SW480 (cell line): Measurements from ENCODE around the gene PRPF40B.
A peak's percentile ranks its signal among the peaks of the same experiment; 100 is the strongest.
"Not testable (repeated sequence)": the region's sequence is repeated elsewhere in the genome, so short reads cannot be mapped to it uniquely, and the experiment has no call there.

Source experiments
- DNase-seq: peaks from one replicate; pipeline ENCODE4 v3.0.0-alpha.2; 2016; ENCODE audit warnings: low spot score

The PRPF40B gene

DNA sequence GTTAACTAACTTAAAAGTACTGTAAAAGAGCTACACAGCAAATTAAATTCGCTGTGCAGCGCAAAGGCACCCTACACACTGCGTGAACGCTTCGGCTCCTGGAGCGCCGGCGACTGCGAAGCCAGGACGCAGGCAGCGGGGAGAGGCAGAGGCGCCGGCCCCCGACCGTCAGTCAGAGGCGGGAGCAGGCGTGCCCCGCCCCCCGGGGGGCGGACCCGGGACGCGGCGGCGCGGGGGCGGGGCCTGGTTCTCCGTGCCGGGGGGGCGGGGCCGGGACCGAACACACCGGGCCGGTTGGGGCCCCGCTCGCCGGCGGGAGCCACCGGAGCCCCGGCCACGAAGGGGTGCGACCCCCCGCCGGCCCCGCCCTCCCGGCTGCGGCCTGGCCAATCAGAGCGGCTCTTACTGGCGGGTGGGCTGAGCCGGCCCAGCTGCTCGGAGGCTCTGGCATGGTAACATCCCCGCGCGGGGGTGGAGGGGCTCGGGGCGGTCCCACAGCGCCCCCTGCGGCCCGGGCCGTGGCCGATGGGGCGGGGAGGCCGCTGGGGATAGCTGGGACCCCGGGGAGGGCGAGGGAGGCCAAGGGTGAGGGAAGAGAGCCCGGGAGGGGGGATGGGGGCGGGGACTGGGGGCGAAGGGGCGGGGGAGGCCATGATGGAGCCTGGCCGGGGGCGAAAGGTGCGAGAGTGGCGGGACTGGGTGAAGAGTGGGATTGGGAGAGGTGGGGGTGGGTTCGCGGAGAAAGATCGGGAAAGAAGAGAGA lies at the start of gene PRPF40B:
Gene PRPF40B, plus strand, starts transcription at position 420 of the 763 bp plus-strand sequence. Its CDS starts 30 bp downstream, at position 450.
- DNase-seq: peak; percentile 83

DNA sequence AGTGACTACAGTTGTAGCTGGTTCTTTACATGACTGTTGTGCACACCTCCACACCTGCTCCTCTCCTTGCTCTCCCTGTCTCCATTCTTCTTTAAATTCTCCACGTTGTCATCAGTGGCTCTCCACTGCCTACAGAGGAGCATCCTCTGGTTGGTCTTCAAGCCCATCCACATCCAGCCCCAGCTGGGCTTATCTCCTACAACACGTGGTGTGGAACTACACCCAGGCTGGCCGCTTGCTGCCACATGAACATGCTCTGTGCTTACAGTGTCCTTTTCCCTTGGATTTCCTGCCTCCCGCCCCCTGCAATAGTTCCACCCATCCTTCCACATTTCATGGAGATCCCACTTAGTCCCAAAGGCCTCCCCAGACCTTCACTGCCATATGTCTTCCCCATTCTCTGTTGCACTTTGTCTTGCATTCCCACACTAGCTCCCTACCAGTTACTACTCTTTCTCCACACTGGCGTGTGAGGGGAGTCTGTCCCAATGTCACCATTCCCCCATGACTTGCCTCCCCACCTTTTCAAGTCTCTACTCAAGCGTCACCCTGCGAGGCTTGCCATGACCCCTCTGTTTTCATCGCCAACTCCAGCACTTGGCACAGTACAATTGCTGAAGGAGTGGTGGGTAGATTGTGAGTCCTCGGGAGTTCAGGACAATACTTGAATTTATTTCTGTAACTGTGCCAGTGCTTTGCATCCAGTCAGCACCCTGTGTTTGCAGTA lies 45.6 kb upstream of the PRPF40B start:
- no peak for DNase-seq

DNA sequence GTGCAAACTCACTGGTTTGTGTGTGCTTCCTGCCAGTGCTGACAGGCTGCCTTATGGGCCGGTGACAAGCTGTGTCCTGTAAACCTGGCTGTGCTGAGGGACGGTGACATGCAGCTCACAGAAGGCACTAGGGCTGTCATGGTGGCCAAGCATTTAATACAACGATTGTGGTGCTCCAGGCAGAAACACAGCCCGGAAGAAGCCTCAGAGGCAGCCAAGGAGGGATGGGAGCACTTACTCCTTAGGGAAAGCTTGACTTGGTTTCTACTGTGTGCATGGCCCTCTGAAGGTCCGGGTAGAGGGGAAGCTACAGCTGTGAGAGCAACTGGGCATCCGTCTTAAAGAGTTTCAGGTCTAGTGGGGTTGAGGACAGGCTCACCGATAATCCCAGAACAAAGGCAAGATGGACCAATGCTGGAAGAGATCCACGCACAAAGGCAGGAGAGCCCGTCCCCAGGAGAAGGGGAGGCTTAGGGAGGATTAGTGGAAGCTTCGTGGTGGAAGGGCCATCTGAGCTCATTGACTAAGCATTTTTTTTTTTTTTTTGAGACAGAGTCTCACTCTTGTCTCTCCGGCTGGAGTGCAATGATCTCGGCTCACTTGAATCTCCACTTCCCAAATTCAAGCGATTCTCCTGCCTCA lies 44.8 kb upstream of the PRPF40B start:
- DNase-seq: no peak

DNA sequence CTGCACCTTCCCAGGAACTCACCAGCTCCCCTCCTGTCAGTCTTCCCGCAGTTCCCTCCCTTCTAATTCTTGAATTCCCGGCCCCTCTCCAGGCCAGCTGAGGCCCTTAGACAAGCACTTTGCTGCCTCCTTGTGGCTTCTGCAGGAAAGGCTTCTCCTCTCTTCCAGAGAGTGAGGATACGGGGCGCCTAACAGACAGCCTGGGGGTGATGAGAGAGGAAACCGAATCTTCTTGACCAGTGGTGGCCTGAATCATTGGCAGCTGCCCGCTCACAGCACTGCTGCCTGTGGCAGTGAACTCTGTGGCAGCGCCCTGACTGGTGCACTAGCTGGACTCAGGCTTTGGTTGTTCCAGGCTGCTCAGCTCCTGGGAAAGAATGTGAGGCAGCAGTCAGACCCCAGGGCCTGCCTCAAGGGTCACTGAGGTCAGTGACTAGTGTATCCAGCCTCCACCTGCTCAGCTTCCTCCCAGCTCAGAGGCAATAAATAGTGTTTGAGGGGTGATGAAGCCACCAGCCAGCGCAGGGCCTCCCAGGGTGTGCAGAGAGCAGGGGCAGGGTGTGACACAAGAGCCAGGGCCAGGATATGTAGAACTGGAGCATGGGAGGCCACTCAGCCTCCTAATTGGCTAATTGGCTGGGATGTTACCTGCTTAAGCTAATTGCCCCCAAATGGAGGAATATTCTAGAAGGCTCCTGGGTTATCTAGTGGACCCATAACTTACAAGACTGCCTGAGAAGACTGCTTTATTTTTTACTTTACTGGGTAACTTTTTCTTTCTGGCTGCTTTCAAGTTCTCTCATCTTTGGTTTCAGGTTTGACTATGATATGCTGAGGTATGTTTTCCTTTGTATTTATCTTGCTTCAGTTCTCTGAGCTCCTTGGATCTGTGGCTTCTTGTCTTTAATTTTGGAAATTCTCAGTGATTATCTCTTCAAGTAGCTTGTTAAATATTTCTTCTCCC lies 42.5 kb upstream of the PRPF40B start:
- peak; percentile 77 for DNase-seq

DNA sequence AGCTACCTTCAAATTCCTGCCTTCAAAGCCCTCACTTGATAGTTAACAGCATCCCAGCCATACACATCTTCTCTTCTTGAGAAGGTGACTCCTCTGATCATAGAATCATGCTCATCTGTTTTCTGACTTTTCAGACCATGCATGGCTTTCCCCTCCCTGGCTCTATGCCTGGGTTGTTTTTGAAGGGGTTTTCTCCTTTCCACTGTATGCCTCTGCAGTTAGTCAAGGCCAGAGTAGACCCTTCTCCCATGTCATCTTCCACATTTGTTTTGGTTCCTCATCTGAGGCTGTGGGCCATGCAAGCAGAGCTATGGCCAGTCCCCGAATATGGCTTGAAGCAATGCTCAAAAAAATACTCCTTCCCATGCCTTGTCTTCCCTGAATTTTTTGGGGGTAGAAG lies 41.2 kb upstream of the PRPF40B start:
- DNase-seq: no peak

DNA sequence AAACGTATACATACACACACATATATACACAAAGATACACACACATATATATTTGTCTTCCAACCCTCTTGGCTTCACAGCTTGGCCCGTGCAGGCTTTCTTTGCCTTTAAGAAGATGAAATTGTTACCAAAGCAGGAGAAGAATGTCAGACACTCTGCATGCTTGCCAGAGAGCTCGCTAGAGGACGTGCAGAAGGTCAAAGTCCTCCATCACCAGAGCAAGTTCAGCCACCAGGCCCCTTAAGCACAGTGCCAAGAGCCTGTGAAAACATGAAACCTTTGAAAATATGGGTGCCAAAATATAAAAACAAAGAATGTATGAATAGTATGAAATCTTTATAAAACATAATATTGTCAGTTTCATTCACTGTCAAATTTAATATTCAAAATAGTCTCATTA lies 40.5 kb upstream of the PRPF40B start:
- no peak for DNase-seq

DNA sequence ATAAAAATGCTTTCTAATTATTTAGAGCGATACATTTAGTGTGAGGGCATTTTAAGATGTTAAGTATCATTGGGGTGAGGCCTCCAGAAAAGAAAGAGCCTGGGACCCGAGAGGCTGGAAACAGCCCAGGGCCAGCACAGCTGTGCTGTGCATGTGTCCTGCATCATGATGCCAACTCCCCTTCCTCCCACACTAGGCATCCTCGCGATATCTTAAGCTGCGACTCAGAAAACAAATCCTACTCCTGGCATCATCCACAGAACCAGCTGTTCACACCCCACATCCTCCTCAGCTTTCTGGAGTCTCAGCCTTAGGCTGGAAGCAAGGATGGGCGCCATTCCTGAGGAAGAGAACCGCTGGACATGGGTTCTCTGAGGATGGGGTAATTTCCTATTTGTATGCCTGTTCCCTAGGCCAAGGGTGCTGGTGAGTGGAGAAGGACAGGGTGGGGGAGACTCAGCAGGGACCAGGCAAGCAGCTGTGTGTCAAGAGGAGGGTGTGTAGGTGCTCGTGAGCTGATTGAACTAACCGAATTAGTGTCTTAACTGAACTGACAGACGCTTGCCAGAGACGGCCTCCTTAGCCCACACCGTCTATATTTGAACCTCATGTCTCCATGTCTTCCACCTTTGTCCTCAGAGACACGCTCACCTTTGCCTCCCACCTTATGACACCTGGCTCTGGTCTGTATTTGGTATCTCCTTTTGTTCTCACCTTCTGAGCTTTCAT lies 39.8 kb upstream of the PRPF40B start:
- DNase-seq: no peak

DNA sequence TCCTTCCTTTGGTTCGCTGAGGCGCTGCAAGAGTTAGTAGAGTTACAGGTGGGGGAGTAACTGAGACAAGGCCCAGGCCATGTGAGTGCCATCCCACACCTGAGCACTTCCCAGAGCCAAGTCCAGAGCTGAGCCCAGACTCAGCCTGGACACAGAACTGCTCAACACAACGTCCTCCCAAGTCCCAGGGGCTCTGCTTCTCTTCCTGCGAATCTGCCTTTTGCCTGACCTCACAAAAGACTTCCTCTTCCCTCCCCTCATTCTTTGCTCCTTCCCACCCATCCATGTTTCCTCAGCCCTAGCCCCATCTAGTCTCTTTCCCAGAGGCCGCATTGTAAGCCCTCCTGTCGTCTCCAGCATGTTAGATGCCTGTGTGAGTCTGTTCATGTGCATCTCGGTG lies 38.8 kb upstream of the PRPF40B start:
- no peak for DNase-seq

DNA sequence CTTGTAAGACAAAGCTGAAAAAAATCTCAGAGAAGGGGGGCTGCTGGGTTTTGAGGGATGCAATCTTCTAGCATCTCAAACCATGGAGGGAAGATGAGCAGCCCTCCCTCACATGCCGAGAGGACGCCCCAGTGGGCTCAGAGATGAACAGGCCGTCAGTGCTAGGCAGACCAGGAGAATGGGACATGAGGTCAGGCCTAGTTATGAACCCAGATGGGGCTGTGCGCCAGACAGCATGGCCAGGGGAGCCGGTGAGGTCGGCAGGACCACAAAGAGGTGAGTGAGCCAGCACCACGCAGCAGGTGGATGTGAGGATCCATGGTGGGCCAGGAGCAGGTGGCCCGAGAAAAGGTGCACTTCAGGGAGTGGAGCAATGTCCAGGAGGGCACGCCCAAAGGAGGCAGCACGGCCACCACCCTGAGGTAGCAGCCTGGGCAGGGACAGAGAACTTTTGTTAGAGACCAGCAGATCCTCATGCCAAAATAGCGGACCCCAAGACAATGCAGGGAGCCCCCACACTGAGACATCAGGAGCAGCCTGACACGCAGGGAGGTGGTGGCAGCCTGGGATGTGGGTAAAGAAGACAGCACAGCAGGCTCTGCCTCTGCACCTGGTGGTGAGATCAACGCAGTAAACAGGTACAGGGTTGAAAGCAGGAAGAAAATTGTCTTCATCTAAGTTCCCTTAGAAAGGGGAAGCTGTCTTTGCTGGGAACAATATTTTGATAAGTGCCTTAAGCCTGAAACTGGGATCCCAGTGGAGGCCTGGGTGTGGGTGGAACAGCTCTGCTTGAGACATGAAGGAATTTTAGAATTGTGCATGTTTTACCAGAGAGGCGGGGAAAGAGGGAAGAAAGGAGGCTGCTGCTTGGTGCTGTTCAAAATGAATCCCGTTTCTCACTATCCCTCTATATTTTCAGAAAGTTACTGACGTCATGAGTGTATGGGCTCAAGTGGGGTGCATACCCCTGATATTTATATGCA lies 37.6 kb upstream of the PRPF40B start:
- DNase-seq: no peak

DNA sequence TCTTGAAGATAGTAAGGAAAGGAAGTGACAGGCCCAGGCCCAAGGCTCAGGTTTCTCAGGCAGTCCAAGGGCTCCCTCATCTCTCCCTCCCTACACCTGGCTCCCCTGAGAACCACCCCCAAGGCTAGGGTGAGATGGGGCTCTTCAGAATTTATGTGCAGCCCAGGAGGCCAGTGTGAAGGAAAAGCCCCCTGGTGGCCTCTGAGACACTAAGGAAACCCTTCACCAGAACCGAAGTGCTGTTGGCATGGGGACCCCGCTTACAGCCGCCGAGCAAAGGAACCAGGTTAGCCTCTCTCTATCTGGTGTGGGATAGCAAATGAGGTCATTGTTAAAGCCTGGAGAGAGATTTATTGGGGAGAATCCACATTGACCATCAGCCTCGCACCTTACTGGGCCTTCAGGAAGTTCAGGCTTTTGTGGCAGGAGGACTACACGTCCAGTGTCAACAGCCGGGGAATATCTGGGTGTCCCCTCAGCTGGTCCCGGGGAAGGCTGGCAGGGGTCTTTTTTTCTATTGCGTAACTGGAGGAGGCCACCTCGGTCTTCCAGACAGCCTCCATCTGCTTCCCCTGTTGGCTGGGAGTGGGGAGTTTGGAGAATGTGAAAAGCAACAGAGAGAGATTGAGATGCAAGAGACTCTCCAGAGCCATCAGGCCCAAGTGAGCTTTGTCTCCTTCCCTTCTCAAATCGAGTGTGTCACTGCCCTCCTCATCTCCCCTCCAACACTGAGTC lies 36.0 kb upstream of the PRPF40B start:
- no peak for DNase-seq

DNA sequence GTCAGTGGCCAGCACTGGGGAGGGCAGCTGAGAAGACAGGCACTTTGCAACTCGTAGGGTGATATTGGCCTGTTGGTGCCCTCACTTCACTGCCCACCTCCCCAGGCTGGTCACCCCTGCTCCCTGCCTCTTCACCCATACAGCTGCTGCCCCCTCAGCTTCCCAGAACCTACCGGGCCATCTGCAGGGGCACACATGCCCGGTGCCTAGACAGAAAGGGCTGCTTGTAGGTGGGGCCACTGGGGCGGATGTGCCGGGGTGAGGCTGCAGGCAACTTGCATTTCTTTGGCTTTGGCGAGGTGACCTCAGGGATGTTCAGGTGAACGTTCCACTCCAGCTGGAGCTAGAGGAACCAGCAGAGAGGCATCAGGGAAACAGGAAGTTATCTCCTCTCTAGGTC lies 35.1 kb upstream of the PRPF40B start:
- no peak for DNase-seq

DNA sequence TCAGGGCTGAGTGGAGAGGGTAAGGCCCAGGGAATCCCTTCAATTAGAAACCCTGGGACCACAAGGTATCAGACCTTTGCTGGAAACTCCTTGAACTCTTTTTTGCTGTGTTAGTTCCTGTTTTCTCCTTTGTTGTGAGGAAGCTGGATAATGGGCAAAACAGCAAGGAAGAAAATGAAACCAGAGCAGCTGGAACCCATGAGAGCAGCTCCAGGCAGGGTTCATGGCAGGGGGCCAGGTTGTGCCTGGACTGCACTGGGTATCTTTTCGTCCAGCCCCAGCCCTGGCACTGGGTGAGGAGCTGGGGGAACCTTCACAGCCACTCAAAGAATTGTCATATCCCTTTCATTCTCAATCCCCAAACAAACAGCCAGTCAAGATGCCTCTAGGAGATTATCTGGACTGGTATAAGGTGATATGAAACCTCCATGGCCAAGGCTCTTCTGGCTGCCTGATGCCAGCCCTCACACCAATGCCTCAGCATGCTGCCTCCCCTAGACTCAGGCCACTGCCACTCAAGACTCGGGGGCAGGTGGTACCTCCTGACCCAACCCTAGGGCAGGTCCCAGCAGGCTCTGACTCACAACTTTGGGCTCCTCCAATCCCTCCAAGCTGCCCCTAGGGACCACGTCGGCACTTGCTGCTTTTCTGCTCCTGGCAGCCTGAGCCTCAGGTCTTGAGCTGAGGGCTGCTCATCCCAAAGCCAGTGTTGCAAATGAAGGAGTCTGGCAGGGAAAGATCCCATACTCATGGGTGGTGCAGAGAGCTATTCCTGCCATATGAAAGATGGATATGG lies 34.4 kb upstream of the PRPF40B start:
- DNase-seq: no peak

DNA sequence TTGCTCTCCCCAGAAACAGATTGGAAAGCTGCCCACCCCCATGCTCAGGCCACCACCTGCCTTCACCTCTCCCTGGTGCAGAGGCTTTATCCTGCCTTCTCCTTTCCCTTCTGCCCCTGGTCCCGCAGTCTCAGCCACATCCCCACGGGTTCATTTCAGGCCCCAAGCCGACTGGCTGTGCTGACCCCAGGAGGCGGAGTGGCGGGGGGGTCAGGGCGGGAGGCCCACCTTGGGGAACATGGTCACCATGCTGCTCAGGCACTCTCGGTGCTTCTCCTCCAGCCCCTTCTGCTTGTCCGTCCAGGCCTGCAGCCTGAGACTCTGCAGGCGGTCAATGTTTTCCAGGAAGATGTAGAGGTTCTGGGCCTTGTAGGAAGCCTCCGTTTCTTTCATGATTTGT lies 24.8 kb upstream of the PRPF40B start:
- no peak for DNase-seq

DNA sequence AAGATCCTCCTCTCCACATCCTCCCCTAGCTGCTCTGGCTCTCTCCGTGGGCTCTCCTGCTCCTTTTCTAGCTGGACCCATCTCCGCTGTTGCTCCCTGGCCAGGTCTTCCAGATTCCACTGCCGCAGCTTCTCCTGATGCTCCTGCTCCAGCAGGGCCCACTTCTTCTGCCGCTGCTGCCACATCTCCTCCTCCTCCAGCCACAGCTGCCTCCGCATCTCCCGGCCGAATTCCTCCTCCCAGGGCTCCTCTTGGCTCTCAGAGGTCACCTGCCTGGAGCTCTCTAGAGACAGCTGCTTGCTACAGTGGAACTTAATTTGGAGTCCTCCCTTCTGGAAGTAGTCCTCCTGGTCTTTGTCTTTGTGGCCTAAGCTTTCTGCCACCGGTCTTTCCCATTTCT lies 23.4 kb upstream of the PRPF40B start:
- no peak for DNase-seq

DNA sequence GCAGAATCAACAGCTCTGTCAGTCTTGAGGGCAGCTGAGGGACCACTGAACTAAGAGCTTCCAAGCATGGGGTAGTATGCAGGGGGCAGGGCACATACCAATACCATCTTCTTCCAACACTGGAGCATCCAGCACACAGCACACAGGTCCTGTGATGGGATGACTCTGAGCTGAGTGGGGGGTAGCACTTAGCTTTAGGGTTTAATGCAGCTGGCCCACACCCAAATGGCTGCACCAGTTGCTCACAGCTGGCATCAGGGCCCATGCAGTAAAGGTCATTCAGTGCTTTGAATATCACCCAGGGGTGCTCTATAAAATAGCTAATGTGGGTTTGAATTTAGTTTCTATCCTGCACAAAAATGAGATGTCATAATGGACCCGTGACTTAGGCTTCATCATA lies 19.6 kb upstream of the PRPF40B start:
- DNase-seq: no peak

DNA sequence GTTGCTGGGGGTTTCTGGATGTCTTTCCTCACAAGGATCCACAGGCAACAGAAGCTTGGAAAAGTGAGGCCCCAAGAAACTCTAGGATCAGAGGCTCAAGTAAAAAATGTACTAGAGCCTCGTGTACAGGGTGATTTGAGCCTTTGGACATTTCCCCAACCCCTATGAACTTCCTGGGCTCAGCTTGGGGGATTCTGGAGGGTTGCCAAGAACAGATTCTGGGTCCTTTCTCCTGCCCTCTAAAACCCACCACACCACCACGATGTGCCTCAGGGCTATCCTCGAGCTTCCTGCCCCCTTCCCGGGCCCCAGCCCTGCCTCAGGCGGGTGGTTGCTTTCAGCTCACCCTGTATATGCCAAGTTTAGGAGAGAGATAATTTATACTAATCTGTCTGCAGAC lies 18.5 kb upstream of the PRPF40B start:
- no peak for DNase-seq

DNA sequence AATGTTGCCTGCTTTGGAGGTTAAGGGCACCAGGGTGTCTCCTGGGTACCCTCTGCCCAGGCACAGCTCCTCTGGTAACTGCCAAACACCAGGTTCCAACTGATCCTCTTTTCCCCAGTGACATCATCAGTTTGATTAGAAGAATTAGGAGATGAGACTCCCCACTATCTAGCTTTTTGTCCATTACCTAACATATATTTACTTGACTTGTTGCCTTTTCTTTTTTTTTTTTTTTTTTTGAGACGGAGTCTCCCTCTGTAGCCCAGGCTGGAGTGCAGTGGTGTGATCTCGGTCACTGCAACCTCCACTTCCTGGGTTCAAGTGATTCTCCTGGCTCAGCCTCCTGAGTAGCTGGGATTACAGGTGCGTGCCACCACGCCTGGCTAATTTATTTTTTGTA lies 17.8 kb upstream of the PRPF40B start, which contains the start of gene FAM186B:
Gene FAM186B, minus strand, starts transcription at position 101 of the 400 bp plus-strand sequence. CDS start 162 bp downstream, outside the sequence.
- not testable (repeated sequence) for DNase-seq
